ENCODE results near the gene LRFN5. TPM values are rescaled to one million over a fixed set of nuclear protein-coding genes. Genes with fewer than 3 reads are reported as not detected.

LRFN5 gene
- total and polyA plus RNA-seq, 2 of the 8 experiments (the other 6 are each of a cell fraction or from before 2014, with no cell fraction given), result 0.85 to 4.7 TPM

- ChIA-PET POLR2A (ENCODE audit: partially characterized antibody) (no interaction called here), CTCF (ENCODE audit: partially characterized antibody) (no interaction called here)
- H4K8ac ChIP-seq (ENCODE audit: extremely low read depth, insufficient read depth, low read length), result no peak overlapping the region
- no peaks in the 10 kb centered on the region for H3K4me1 ChIP-seq (replicated peaks in 1 of 4; ENCODE audit: control insufficient read depth in 3 of 4, insufficient read depth in 4 of 4, low read length in 3 of 4)
- H3K36me3 ChIP-seq (ENCODE audit: control insufficient read depth in 2 of 4, insufficient read depth in 4 of 4, low read length in 3 of 4), result no peaks in the 10 kb centered on the region
- H2BK120ac ChIP-seq (replicated peaks; ENCODE audit: low read depth, low read length), result no peak overlapping the region
- H3K4me2 ChIP-seq (ENCODE audit: insufficient read depth in 1 of 2, low read depth in 2 of 2, low read length in 2 of 2), result no peak overlapping the region
- H3K79me1 ChIP-seq (ENCODE audit: low read depth, low read length), result no peaks in the 10 kb centered on the region
- H3K9ac ChIP-seq (replicated peaks in 1 of 4; ENCODE audit: extremely low read depth in 1 of 4, low read depth in 3 of 4, low read length in 3 of 4), result no peak overlapping the region
- no peak for DNase-seq (ENCODE audit: low read depth in 1 of 2, low spot score in 2 of 2)
- H4K20me1 ChIP-seq (replicated peaks in 1 of 2; ENCODE audit: control insufficient read depth in 1 of 2, insufficient read depth in 2 of 2, low read length in 2 of 2), result no peaks in the 10 kb centered on the region
- H3K14ac ChIP-seq (ENCODE audit: insufficient read length), result no peak overlapping the region
- H4K91ac ChIP-seq (replicated peaks; ENCODE audit: insufficient read length, low read length), result no peak overlapping the region
- H2AFZ ChIP-seq (ENCODE audit: low read length), result no peak overlapping the region
- H2BK12ac ChIP-seq (ENCODE audit: low read depth, low read length), result no peak overlapping the region
- H3K27ac ChIP-seq (ENCODE audit: low read depth, low read length), result no peak overlapping the region
- H2AK5ac ChIP-seq (ENCODE audit: low read depth, low read length), result no peak overlapping the region
- no peak overlapping the region for H2BK15ac ChIP-seq (ENCODE audit: low read length)
- H2BK20ac ChIP-seq (ENCODE audit: low read length), result no peak overlapping the region
- no peaks in the 10 kb centered on the region for H3K27me3 ChIP-seq (replicated peaks in 1 of 4; ENCODE audit: control insufficient read depth in 3 of 4, extremely low read depth in 1 of 4, insufficient read depth in 3 of 4, low read length in 3 of 4)
- H3K18ac ChIP-seq (ENCODE audit: extremely low read depth, low read length), result no peak overlapping the region
- H3K4me3 ChIP-seq (ENCODE audit: extremely low read depth in 1 of 4, insufficient read depth in 2 of 4, low read depth in 3 of 4, low read length in 4 of 4), result no peak overlapping the region
- no peaks in the 10 kb centered on the region for H3K79me2 ChIP-seq (ENCODE audit: control insufficient read depth in 1 of 2, insufficient read depth in 2 of 2, low read length in 2 of 2)
- H3K23ac ChIP-seq (ENCODE audit: insufficient read length), result no peak overlapping the region
- no peak overlapping the region for H3K56ac ChIP-seq (replicated peaks; ENCODE audit: insufficient read length, low read depth, low read length)
- no peak for FAIRE-seq
- H3K9me3 ChIP-seq (ENCODE audit: insufficient read depth in 2 of 2, low read depth in 1 of 2, low read length in 1 of 2), result no peaks in the 10 kb centered on the region
- no peak overlapping the region for H4K5ac ChIP-seq (ENCODE audit: insufficient read length, low read depth, low read length)
- H2BK5ac ChIP-seq (ENCODE audit: low read depth, low read length), result no peak overlapping the region
- no peaks in the 10 kb centered on the region for H3K23me2 ChIP-seq (ENCODE audit: low read depth, low read length)
- no peak overlapping the region for H3K4ac ChIP-seq (replicated peaks; ENCODE audit: insufficient read length, low read depth, low read length)
- TF ChIP-seq, protein P1, sequence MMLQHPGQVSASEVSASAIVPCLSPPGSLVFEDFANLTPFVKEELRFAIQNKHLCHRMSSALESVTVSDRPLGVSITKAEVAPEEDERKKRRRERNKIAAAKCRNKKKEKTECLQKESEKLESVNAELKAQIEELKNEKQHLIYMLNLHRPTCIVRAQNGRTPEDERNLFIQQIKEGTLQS (IDR thresholded peaks at IDR 0.05; ENCODE audit: insufficient read depth, low read depth, low read length), result no peak
- TF ChIP-seq SIX5 (IDR thresholded peaks at IDR 0.05; ENCODE audit: low read depth, low read length) (no peak), YY1 (IDR thresholded peaks at IDR 0.05; ENCODE audit: low read depth, low read length) (no peak), KDM1A (IDR thresholded peaks at IDR 0.05; ENCODE audit: borderline replicate concordance, low read length) (no peak), SRF (IDR thresholded peaks at IDR 0.05; ENCODE audit: low read depth, low read length) (no peak), PHF8 (conservative IDR thresholded peaks at IDR 0.05; ENCODE audit: low read depth, low read length) (no peak), TCF12 (IDR thresholded peaks at IDR 0.05; ENCODE audit: low read depth, low read length) (no peak), TEAD4 (IDR thresholded peaks at IDR 0.05; ENCODE audit: low read depth, low read length) (no peak), SP4 (IDR thresholded peaks at IDR 0.05; ENCODE audit: low read length) (no peak), RFX5 (IDR thresholded peaks at IDR 0.05; ENCODE audit: borderline replicate concordance, low read depth, low read length) (no peak), MAX (IDR thresholded peaks at IDR 0.05) (no peak), JUND (IDR thresholded peaks at IDR 0.05; ENCODE audit: low read length) (no peak), HDAC2 (IDR thresholded peaks at IDR 0.05; ENCODE audit: borderline replicate concordance in 1 of 2, low read depth in 2 of 2, low read length in 2 of 2) (no peak), CTBP2 (IDR thresholded peaks at IDR 0.05; ENCODE audit: borderline replicate concordance, insufficient read depth, insufficient read length, low read length) (no peak)
These were observed 309.6 kb downstream of the LRFN5 start for GRCh38 chr14:41916313-41916712.

All from H1 (cell line).